ENCODE measurements around the gene TMEM233. TPM values are rescaled to one million over a fixed set of nuclear protein-coding genes. Genes with fewer than 3 reads are reported as not detected.

Gene TMEM233
- total and polyA plus RNA-seq, 2 of the 8 experiments (the other 6 are each of a cell fraction or from before 2014, with no cell fraction given), result 0.09 TPM

DNA sequence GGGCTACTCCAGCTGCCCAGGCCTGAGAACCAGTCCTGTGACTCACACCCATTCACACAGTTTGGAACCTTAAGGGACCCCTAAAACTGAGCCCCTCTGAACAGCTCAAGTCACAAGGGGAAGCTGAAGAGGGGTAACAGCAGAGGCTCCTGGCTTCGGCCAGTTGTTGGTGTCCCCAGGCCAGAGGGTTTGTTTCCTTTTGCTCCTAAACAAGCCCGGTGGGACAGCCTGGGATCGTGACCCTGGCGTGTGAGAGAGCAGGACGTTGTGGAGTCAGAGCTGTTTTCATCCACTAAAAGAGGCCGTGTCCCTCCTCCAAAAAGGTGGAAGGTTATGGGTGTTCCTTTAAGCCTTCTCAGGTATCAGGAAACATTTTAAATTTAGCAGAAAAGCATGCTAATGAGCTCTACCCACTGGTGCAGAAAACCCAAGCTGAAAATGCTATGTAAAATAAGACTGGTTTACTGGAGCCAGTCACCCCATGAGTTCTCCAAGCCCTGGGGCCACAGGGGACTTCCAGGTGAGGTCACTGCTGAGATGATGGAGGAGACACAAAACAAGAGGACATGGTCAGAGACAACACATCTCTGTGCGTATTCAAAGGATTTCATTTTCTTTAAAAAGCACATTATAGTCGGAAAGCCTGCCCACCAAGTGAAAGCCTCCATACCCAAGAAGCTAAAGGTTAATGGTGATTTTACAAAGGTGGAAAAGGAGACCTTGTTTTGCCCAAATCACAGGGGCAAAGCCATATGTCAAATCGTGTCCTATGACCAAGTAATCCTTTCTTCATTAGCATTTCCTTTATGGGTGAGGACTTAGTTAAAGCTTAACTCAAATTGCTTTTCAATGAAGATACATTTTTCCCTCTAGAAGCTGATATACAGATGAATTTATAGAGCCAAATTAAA lies 88.4 kb downstream of the TMEM233 start (continued):
- TF ChIP-seq, protein P1, sequence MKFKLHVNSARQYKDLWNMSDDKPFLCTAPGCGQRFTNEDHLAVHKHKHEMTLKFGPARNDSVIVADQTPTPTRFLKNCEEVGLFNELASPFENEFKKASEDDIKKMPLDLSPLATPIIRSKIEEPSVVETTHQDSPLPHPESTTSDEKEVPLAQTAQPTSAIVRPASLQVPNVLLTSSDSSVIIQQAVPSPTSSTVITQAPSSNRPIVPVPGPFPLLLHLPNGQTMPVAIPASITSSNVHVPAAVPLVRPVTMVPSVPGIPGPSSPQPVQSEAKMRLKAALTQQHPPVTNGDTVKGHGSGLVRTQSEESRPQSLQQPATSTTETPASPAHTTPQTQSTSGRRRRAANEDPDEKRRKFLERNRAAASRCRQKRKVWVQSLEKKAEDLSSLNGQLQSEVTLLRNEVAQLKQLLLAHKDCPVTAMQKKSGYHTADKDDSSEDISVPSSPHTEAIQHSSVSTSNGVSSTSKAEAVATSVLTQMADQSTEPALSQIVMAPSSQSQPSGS (IDR thresholded peaks at IDR 0.05; ENCODE audit: low read length), result no peak
